ENCODE results near the gene CNNM1.

Gene CNNM1

GRCh38 chr10:99411546-99411945, 82.4 kb downstream of the CNNM1 start:
- H3K4me3 ChIP-seq (ENCODE audit: low read depth, low read length): no peak overlapping the region
- POLR2A ChIA-PET: no interaction called here
- CTCF ChIA-PET: interaction anchor here (0.6 to 0.7 kb wide), 2 partner anchors 20 to 24 kb away, joined by 3 read pairs; no protein-coding TSS in a partner anchor
- no peak for DNase-seq (ENCODE audit: low read depth, low spot score)
- no peak for TF ChIP-seq CTCF (IDR thresholded peaks at IDR 0.05; ENCODE audit: insufficient read depth, low read length, missing control alignments)

GRCh38 chr10:99412099-99412498, 82.9 kb downstream of the CNNM1 start:
- DNase-seq (ENCODE audit: low read depth, low spot score): no peak
- no peak for TF ChIP-seq CTCF (IDR thresholded peaks at IDR 0.05; ENCODE audit: insufficient read depth, low read length, missing control alignments)
- POLR2A ChIA-PET: no interaction called here
- CTCF ChIA-PET: interaction anchor here (0.7 kb wide), 1 partner anchor 24 kb away, joined by 3 read pairs; no protein-coding TSS in a partner anchor
- H3K4me3 ChIP-seq (ENCODE audit: low read depth, low read length): no peak overlapping the region

GRCh38 chr10:99418910-99419624, 89.9 kb downstream of the CNNM1 start:
- TF ChIP-seq CTCF (IDR thresholded peaks at IDR 0.05; ENCODE audit: insufficient read depth, low read length, missing control alignments): no peak
- ChIA-PET CTCF (interaction anchor here (0.6 to 2.9 kb wide), 3 partner anchors 11 to 28 kb away, joined by 3 to 11 read pairs (median 6); partner anchors contain the start of gene GOT1), POLR2A (interaction anchor here (0.7 kb wide), 1 partner anchor 12 kb away, joined by 3 read pairs; the partner anchor contains the start of gene GOT1)
- H3K4me3 ChIP-seq (ENCODE audit: low read depth, low read length): no peak overlapping the region
- DNase-seq (ENCODE audit: low read depth, low spot score): no peak

GRCh38 chr10:99419688-99420087, 90.5 kb downstream of the CNNM1 start:
- ChIA-PET POLR2A (interaction anchor here (0.7 kb wide), 1 partner anchor 11 kb away, joined by 3 read pairs; the partner anchor contains the start of gene GOT1), CTCF (interaction anchor here (1.4 to 2.9 kb wide), 2 partner anchors 10 to 16 kb away, joined by 6 to 11 read pairs; partner anchors contain the start of gene GOT1)
- no peak for DNase-seq (ENCODE audit: low read depth, low spot score)
- no peak for TF ChIP-seq CTCF (IDR thresholded peaks at IDR 0.05; ENCODE audit: insufficient read depth, low read length, missing control alignments)
- H3K4me3 ChIP-seq (ENCODE audit: low read depth, low read length): no peak overlapping the region

DNA sequence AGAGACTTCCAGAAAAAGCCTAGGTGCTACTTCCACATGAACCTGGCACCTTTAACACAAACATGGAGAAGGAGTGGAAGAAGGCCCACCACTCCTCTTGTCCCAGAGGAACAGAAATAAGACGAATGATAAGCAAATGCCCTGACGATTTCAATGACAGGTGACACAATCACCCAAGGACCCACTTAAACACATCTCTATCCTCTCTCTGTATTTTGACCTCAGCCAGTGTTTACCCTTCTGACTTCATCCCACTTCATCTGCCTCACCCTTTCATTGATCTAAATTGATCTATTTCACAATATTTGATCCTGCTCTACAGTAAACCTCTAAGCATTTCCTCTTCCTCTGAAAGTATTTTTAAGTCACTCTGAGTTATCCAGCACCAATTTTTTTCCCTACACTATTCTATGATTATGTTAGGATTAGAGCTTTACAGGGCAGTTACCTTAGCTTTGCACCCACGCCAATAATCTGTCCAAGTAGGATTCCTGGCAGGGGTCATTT, 92.1 kb downstream of the CNNM1 start:
- CTCF ChIA-PET: interaction anchor here (1.2 to 2.9 kb wide), 2 partner anchors 15 to 28 kb away, joined by 3 to 11 read pairs; no protein-coding TSS in a partner anchor
- TF ChIP-seq CTCF (IDR thresholded peaks at IDR 0.05; ENCODE audit: insufficient read depth, low read length, missing control alignments): no peak
- no peak overlapping the region for H3K4me3 ChIP-seq (ENCODE audit: low read depth, low read length)
- POLR2A ChIA-PET: interaction anchor here (2.0 kb wide), 1 partner anchor 9 kb away, joined by 6 read pairs; the partner anchor contains the start of gene GOT1
- DNase-seq (ENCODE audit: low read depth, low spot score): no peak

DNA sequence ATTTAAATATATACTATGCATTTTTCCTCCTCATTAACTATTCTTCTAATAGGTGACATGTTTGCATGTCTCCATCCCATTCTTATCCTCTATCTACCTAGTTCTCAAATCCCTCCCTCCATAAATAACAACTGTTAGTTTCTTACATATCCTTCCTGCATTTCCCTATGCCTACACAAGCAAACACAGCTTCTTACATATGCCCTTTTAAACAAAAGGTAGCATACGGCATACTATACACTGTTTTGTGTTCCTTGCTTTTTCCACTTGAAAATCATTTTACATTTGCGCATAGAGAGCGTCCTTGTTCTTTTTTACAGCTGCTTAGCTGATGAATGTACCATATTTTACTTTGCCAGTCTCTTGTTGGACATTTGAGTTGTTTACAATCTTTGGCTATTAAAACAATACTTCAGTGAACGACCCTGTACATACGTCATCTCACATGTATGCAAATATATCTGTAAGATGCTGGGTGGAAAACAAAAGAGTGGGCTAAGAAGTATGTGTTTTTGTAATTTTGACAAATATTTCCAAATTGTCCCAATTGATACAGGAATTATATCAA, 93.5 kb downstream of the CNNM1 start:
- ChIA-PET CTCF (interaction anchor here (2.9 to 4.3 kb wide), 2 partner anchors 12 to 14 kb away, joined by 11 to 29 read pairs; no protein-coding TSS in a partner anchor), POLR2A (interaction anchor here (2.0 kb wide), 1 partner anchor 8 kb away, joined by 6 read pairs; the partner anchor contains the start of gene GOT1)
- no peak overlapping the region for H3K4me3 ChIP-seq (ENCODE audit: low read depth, low read length)
- TF ChIP-seq CTCF (IDR thresholded peaks at IDR 0.05; ENCODE audit: insufficient read depth, low read length, missing control alignments): no peak
- no peak for DNase-seq (ENCODE audit: low read depth, low spot score)
